ENCODE results near the gene GRIN2A.

GRIN2A gene

GRCh38 chr16:9950658-9951057, 231.6 kb downstream of the GRIN2A start:
- Histone ChIP-seq H3K4me1 (ENCODE audit: control insufficient read depth, insufficient read depth, low read length, poor library complexity, severe bottlenecking) (peaks cover 3% of the 10 kb centered on the region), H3K36me3 (ENCODE audit: control insufficient read depth, insufficient read depth, low read length) (no peaks in the 10 kb centered on the region), H3K9me3 (ENCODE audit: control insufficient read depth, low read length) (no peaks in the 10 kb centered on the region), H3K4me3 (ENCODE audit: extremely low read depth, insufficient read depth, low read length, poor library complexity, severe bottlenecking) (no peak overlapping the region), H3K27ac (ENCODE audit: low read depth, low read length, severe bottlenecking) (no peak overlapping the region)
- 81 to 91% methylated on average over 3 to 4 of the region's 7 CpGs for WGBS, 2 experiments (ENCODE audit: insufficient coverage in 2 of 2)

DNA sequence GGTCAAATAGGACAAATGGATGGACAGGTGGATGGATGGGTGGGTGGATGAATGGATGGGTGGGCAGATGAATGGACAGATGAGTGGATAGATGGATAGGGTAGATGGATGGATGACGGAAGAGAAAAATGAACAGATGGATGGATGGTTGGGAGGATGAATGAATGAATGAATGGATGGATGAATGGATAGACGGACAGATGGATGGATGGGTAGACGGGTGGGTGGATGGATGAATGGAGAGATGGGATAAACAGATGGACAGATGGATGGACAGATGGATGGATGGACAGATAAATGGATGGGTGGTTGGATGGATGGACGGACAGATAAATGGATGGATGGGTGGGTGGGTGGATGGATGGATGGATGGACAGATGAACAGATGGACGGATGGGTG, 232.8 kb downstream of the GRIN2A start:
- Histone ChIP-seq H3K27ac (ENCODE audit: low read depth, low read length, severe bottlenecking) (no peak overlapping the region), H3K4me1 (ENCODE audit: control insufficient read depth, insufficient read depth, low read length, poor library complexity, severe bottlenecking) (peaks cover 3% of the 10 kb centered on the region), H3K9me3 (ENCODE audit: control insufficient read depth, low read length) (no peaks in the 10 kb centered on the region), H3K36me3 (ENCODE audit: control insufficient read depth, insufficient read depth, low read length) (no peaks in the 10 kb centered on the region), H3K4me3 (ENCODE audit: extremely low read depth, insufficient read depth, low read length, poor library complexity, severe bottlenecking) (no peak overlapping the region)
- 80 to 94% methylated on average over 5 of the region's 5 CpGs for WGBS, 2 experiments (ENCODE audit: insufficient coverage in 2 of 2)

- no peaks in the 10 kb centered on the region for H3K36me3 ChIP-seq (ENCODE audit: control insufficient read depth, insufficient read depth, low read length)
- no peak overlapping the region for H3K27ac ChIP-seq (ENCODE audit: low read depth, low read length, severe bottlenecking)
- H3K4me1 ChIP-seq (ENCODE audit: control insufficient read depth, insufficient read depth, low read length, poor library complexity, severe bottlenecking), result peaks cover 3% of the 10 kb centered on the region
- no peak overlapping the region for H3K4me3 ChIP-seq (ENCODE audit: extremely low read depth, insufficient read depth, low read length, poor library complexity, severe bottlenecking)
- H3K9me3 ChIP-seq (ENCODE audit: control insufficient read depth, low read length), result no peaks in the 10 kb centered on the region
- WGBS, 2 experiments (ENCODE audit: insufficient coverage in 2 of 2), result 100% methylated on average over 1 of the region's 4 CpGs
Measured at GRCh38 chr16:9948933-9949332, 233.3 kb downstream of the GRIN2A start.

DNA sequence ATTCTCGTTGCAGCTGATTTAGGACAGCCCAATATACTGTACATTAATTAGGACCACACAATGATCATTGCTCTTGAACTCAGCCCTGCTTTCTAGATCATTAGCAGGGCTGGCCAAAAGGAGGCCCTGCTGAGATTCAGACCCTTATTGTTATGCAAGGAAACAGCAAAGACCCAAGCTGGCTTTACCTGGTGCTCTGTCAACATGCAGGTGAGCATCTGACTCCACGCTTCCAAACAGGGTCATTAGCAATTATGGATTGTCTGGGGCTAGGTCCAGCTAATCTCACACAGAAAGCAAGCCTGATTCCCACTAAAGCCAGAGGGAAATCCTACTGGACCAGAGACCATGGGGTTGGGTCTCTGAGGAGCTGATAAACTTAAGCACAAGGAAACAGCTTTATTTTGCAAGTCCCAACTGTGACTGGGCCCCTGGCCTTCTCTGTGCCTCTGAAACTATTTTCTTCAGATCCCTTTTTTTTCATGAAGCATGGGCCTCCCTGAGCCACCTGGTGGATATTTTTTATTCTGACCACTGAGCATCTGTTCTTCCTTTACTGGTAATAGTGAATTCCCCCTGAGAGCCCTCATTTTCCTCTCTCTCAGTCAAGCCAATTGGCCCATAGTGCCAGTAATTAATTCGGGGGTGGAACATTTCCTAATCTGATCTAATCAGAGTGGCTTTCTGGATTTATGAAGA, 236.1 kb downstream of the GRIN2A start:
- Histone ChIP-seq H3K36me3 (ENCODE audit: control insufficient read depth, insufficient read depth, low read length) (no peaks in the 10 kb centered on the region), H3K27ac (ENCODE audit: low read depth, low read length, severe bottlenecking) (no peak overlapping the region), H3K4me3 (ENCODE audit: extremely low read depth, insufficient read depth, low read length, poor library complexity, severe bottlenecking) (no peak overlapping the region), H3K9me3 (ENCODE audit: control insufficient read depth, low read length) (no peaks in the 10 kb centered on the region), H3K4me1 (ENCODE audit: control insufficient read depth, insufficient read depth, low read length, poor library complexity, severe bottlenecking) (no peaks in the 10 kb centered on the region)
- 59 to 86% methylated on average over 1 to 2 of the region's 3 CpGs for WGBS, 2 experiments (ENCODE audit: insufficient coverage in 2 of 2)

DNA sequence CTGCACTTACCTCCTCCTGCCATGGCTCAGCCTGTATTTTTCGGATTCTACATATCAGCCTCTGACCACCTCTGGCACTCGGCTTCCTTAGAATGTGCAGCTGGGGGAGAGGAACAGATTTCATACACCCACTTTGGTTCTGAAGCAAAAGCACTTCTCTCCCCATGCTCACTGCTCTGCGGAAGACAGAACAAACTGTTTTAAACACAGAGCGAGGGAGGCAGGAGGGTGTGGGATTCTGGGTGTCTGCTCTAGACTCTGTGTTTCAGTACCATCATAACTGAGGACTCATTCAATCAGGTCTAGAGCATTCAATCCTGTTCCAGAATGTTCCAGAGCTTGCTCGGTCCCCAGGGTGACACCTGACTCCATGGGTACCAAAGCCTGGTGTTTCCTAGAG, 239.1 kb downstream of the GRIN2A start:
- no peak overlapping the region for H3K4me3 ChIP-seq (ENCODE audit: extremely low read depth, insufficient read depth, low read length, poor library complexity, severe bottlenecking)
- 89 to 94% methylated on average over 1 to 3 of the region's 5 CpGs for WGBS, 2 experiments (ENCODE audit: insufficient coverage in 2 of 2)
- no peaks in the 10 kb centered on the region for H3K4me1 ChIP-seq (ENCODE audit: control insufficient read depth, insufficient read depth, low read length, poor library complexity, severe bottlenecking)

DNA sequence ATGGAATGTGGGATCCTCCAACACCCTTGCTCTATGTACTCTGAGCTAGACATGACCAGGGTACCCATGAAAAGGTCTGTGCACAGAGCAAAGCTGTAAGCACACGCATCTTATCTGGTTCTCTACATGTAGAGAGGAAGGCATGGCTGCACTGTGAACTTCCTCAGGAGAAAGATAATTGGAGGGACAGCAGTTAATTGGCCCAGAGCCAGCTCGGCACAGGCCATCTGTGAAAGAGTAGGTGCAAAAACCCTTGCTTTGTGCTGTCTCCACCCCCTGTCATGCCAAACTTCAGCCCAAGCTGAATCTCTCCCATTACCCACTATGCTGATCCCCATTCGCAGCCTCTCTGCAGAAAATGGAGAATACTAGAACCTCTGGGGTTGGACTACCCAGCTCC, 241.0 kb downstream of the GRIN2A start:
- 90 to 94% methylated on average over 2 of the region's 3 CpGs for WGBS, 2 experiments (ENCODE audit: insufficient coverage in 2 of 2)
- Histone ChIP-seq H3K4me1 (ENCODE audit: control insufficient read depth, insufficient read depth, low read length, poor library complexity, severe bottlenecking) (no peaks in the 10 kb centered on the region), H3K27ac (ENCODE audit: low read depth, low read length, severe bottlenecking) (no peak overlapping the region), H3K4me3 (ENCODE audit: extremely low read depth, insufficient read depth, low read length, poor library complexity, severe bottlenecking) (no peak overlapping the region), H3K36me3 (ENCODE audit: control insufficient read depth, insufficient read depth, low read length) (no peaks in the 10 kb centered on the region), H3K9me3 (ENCODE audit: control insufficient read depth, low read length) (no peaks in the 10 kb centered on the region)

More for the DNA sequence above, 239.1 kb downstream of the GRIN2A start:
- Histone ChIP-seq H3K27ac (ENCODE audit: low read depth, low read length, severe bottlenecking) (no peak overlapping the region), H3K36me3 (ENCODE audit: control insufficient read depth, insufficient read depth, low read length) (no peaks in the 10 kb centered on the region), H3K9me3 (ENCODE audit: control insufficient read depth, low read length) (no peaks in the 10 kb centered on the region)

DNA sequence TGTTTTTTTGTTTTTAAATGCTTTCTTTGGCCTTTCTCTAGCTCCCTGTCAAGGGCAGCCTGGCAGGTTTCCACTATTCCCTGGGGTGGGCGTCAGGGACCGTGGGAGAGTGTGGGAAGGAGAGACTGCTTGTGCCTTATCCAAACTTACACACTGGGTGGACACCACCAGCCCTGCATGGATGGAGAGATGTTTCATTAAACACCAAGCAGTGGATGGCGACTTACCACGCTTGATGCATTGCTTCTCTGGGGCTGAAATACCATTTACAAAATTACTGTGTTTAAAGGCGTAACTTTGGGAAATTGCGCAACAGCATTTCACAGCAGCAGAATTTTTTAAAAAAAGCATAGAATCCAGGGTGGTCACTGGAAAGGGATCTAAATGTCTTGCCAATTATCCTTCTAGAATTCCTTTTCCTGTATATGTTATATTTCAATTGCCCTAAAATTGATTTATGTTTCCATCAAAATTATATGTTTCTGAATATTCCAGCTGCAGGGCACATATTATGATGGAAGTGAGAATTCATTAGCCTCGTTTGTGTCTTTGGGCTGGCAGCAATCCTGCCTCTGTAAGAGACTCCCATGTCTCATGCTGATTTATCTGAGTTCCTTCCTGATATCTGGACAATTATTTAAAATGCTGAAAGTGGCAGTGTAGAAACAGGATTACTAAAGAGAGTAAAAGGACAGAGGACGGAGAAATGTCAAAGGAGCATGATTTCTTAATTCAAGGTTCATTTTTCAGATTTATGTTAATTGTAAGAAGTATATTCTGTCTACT, 247.3 kb downstream of the GRIN2A start:
- Histone ChIP-seq H3K27ac (ENCODE audit: low read depth, low read length, severe bottlenecking) (no peak overlapping the region), H3K9me3 (ENCODE audit: control insufficient read depth, low read length) (no peaks in the 10 kb centered on the region), H3K4me3 (ENCODE audit: extremely low read depth, insufficient read depth, low read length, poor library complexity, severe bottlenecking) (no peak overlapping the region), H3K4me1 (ENCODE audit: control insufficient read depth, insufficient read depth, low read length, poor library complexity, severe bottlenecking) (no peaks in the 10 kb centered on the region), H3K36me3 (ENCODE audit: control insufficient read depth, insufficient read depth, low read length) (no peaks in the 10 kb centered on the region)
- 94 to 96% methylated on average over 4 to 5 of the region's 8 CpGs for WGBS, 2 experiments (ENCODE audit: insufficient coverage in 2 of 2)

DNA sequence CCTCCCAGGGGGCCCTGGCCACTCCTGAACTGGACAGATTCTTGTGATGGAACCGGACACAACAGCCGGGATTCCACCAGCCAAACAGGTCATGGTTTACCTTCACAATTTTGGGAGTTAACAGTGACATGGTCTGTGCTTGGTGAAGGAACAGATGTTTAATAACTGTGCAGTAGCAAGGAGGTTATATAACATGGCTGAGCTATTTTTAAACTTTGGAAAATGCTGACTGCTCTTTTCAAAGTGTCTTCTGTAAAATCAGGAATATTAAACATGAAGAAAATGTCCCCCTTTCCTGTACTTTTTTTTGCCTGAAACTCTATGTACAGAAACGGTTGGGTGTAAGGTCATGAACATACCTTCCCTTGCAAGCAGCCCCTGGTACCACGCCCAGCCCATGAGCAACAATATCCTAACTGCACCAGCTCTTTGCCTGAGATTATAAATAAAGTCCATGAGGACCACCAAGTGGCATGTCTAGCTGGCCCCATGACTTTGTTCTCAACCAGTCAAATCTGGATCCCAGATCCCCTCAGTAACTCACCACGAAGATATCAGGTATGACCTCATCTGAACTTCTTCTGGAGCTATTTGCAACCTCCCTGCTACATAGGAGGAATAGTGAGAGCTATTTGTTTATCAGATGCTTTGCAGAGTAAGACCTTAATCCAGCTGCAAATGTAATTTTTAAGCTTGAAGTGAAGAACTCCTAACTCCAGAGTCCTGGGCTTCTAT, 249.1 kb downstream of the GRIN2A start:
- Histone ChIP-seq H3K4me1 (ENCODE audit: control insufficient read depth, insufficient read depth, low read length, poor library complexity, severe bottlenecking) (no peaks in the 10 kb centered on the region), H3K27ac (ENCODE audit: low read depth, low read length, severe bottlenecking) (no peak overlapping the region), H3K4me3 (ENCODE audit: extremely low read depth, insufficient read depth, low read length, poor library complexity, severe bottlenecking) (no peak overlapping the region), H3K36me3 (ENCODE audit: control insufficient read depth, insufficient read depth, low read length) (no peaks in the 10 kb centered on the region), H3K9me3 (ENCODE audit: control insufficient read depth, low read length) (no peaks in the 10 kb centered on the region)
- 89 to 91% methylated on average over 4 to 5 of the region's 5 CpGs for WGBS, 2 experiments (ENCODE audit: insufficient coverage in 2 of 2)

DNA sequence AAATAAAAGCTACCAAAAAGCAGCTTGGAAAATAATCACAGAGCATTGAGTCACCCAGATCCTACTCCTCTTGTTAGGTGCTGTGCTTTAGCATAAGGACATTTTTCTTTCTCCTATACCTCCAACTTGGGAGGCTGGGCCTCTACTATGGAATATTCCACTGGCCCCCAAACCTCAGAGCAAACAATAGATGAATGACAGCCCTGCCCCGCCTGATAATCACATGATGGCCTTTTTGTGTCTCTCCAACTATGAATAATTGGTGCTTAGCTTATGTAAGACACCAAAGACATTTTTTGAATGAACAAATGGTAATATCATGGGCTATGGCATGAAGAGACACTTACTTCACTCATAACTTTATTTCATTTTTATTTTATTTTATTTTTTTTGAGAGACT, 250.2 kb downstream of the GRIN2A start:
- WGBS, 2 experiments (ENCODE audit: insufficient coverage in 2 of 2), result no CpG with 5 or more reads among the region's 1 CpG
- Histone ChIP-seq H3K9me3 (ENCODE audit: control insufficient read depth, low read length) (no peaks in the 10 kb centered on the region), H3K36me3 (ENCODE audit: control insufficient read depth, insufficient read depth, low read length) (no peaks in the 10 kb centered on the region), H3K4me1 (ENCODE audit: control insufficient read depth, insufficient read depth, low read length, poor library complexity, severe bottlenecking) (no peaks in the 10 kb centered on the region), H3K27ac (ENCODE audit: low read depth, low read length, severe bottlenecking) (no peak overlapping the region), H3K4me3 (ENCODE audit: extremely low read depth, insufficient read depth, low read length, poor library complexity, severe bottlenecking) (no peak overlapping the region)

DNA sequence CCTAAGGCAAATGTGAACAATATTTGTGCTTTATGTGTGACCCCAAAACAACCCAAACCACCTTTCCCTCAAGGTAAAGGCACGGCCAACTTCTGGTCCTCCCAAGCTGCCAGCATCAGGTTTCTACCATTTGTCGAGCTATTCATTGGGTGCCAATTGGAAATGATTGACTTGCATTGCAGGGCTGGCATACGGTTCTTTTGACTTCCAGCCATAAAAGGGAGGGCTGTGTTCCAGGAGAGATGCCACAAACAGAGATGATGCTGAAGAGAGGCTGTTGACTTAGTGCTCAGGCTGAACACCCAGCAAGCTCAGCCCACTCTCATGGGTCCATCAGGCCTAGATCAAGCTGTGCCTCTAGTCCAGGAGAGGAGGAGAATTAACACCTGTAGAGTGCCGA, 252.4 kb downstream of the GRIN2A start:
- Histone ChIP-seq H3K4me3 (ENCODE audit: extremely low read depth, insufficient read depth, low read length, poor library complexity, severe bottlenecking) (no peak overlapping the region), H3K36me3 (ENCODE audit: control insufficient read depth, insufficient read depth, low read length) (no peaks in the 10 kb centered on the region), H3K4me1 (ENCODE audit: control insufficient read depth, insufficient read depth, low read length, poor library complexity, severe bottlenecking) (no peaks in the 10 kb centered on the region), H3K27ac (ENCODE audit: low read depth, low read length, severe bottlenecking) (no peak overlapping the region), H3K9me3 (ENCODE audit: control insufficient read depth, low read length) (no peaks in the 10 kb centered on the region)
- 73 to 93% methylated on average over 3 of the region's 4 CpGs for WGBS, 2 experiments (ENCODE audit: insufficient coverage in 2 of 2)
